Lung (tissue), 12 donors: ENCODE results near the gene TFCP2L1. TPM values are rescaled to one million over a fixed set of nuclear protein-coding genes. Genes with fewer than 3 reads are reported as not detected.
"Not testable (repeated sequence)": the region's sequence is repeated elsewhere in the genome, so short reads cannot be mapped to it uniquely, and the experiment has no call there.

Experiments
- ATAC-seq: fragments of 200-7000 bp; cut with Tn5 transposase; one replicate; pipeline ENCODE4 v1.9.1; 2020; ENCODE audit warnings: moderate number of reproducible peaks; ENCODE audit not compliant: insufficient read depth, low FRiP score
- DNase-seq, 3 donors: peaks; one replicate each; pipeline ENCODE4 v3.0.0-alpha.2; 2013 to 2017
- H3K27ac ChIP-seq, 2 donors: one replicate each; pipeline ENCODE4 v1.5.1; 2013; ENCODE audit warnings: mild to moderate bottlenecking in 2 of 2, moderate library complexity in 2 of 2, control low read depth in 1 of 2, inconsistent platforms in 1 of 2, low read depth in 1 of 2, low read length in 1 of 2
- H3K27me3 ChIP-seq, 3 donors: one replicate each; pipeline ENCODE4 v1.5.1; 2013; ENCODE audit warnings: low read length in 2 of 3; ENCODE audit not compliant: control insufficient read depth in 3 of 3, insufficient read depth in 3 of 3
- H3K36me3 ChIP-seq, 4 donors: one replicate each; pipeline ENCODE4 v1.5.1; 2013; ENCODE audit warnings: low read length in 4 of 4, mild to moderate bottlenecking in 1 of 4, moderate library complexity in 1 of 4; ENCODE audit not compliant: control insufficient read depth in 4 of 4, insufficient read depth in 4 of 4
- H3K4me1 ChIP-seq, 5 donors: one replicate each; pipeline ENCODE4 v1.5.1; 2013; ENCODE audit warnings: low read length in 5 of 5, mild to moderate bottlenecking in 2 of 5, moderate library complexity in 1 of 5; ENCODE audit not compliant: control insufficient read depth in 5 of 5, insufficient read depth in 5 of 5
- H3K4me3 ChIP-seq: one replicate; pipeline ENCODE4 v1.5.1; 2013; ENCODE audit warnings: mild to moderate bottlenecking, control low read depth, moderate library complexity
- H3K9ac ChIP-seq, 2 donors: one replicate each; pipeline ENCODE4 v1.5.1; 2013; ENCODE audit warnings: low read length in 2 of 2, control low read depth in 1 of 2; ENCODE audit not compliant: insufficient read depth in 1 of 2
- H3K9me3 ChIP-seq, 4 donors: one replicate each; pipeline ENCODE4 v1.5.1; 2013; ENCODE audit warnings: low read length in 3 of 4, mild to moderate bottlenecking in 1 of 4, moderate library complexity in 1 of 4; ENCODE audit not compliant: control insufficient read depth in 4 of 4, insufficient read depth in 3 of 4
- whole genome bisulfite sequencing, 2 donors: extraction: QIAGEN DNeasy Blood & Tissue Kit; methylation state at CpG; one replicate each; pipeline ENCODE4 v1.1.7; 2013; 5-methylcytosine and 5-hydroxymethylcytosine counted together
- polyA plus RNA-seq, 2 donors: library from polyadenylated mRNA; stranded (reverse); fragments of 200-250 nt; gene quantifications; one replicate each; pipeline ENCODE4 v1.2.1, GENCODE V29; 2013
- total RNA-seq, 2 donors: library from RNA; depleted of rRNA in 1 of 2; stranded (reverse); fragments of >200 nt in 1 of 2; gene quantifications; one replicate each; pipeline ENCODE4 v1.2.1, GENCODE V29; 2014 to 2021
- TF ChIP-seq, protein P1 (sequence below): IDR thresholded peaks from 2 replicates; pipeline ENCODE4 v1.5.1; 2012; ENCODE audit warnings: mild to moderate bottlenecking; ENCODE audit errors: control extremely low read depth, extremely low read depth
- donor health status: control.
- donor health status: control.
- donor health status: Bipolar disorder and iron deficiency.
- donor health status: healthy.
- donor health status: DM: yes; HTN: yes; CAD: no.

TFCP2L1 gene
- total and polyA plus RNA-seq, 4 donors = 2.8 to 36.1 (median 6.7) TPM

GRCh38 chr2:121303531-121304263, 18.7 kb upstream of the TFCP2L1 start:
- peaks cover 0 to 16% (median 0%) of the 10 kb centered on the region in 5 donors for H3K4me1 ChIP-seq
- no peak overlapping the region for H3K9ac ChIP-seq
- 3 to 8% methylated on average over 2 of the region's 2 CpGs for WGBS, 2 donors
- no peak overlapping the region for H3K4me3 ChIP-seq
- TF ChIP-seq, protein P1, sequence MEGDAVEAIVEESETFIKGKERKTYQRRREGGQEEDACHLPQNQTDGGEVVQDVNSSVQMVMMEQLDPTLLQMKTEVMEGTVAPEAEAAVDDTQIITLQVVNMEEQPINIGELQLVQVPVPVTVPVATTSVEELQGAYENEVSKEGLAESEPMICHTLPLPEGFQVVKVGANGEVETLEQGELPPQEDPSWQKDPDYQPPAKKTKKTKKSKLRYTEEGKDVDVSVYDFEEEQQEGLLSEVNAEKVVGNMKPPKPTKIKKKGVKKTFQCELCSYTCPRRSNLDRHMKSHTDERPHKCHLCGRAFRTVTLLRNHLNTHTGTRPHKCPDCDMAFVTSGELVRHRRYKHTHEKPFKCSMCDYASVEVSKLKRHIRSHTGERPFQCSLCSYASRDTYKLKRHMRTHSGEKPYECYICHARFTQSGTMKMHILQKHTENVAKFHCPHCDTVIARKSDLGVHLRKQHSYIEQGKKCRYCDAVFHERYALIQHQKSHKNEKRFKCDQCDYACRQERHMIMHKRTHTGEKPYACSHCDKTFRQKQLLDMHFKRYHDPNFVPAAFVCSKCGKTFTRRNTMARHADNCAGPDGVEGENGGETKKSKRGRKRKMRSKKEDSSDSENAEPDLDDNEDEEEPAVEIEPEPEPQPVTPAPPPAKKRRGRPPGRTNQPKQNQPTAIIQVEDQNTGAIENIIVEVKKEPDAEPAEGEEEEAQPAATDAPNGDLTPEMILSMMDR = no peak
- H3K9me3 ChIP-seq = peaks cover 0 to 3% (median under 1%) of the 10 kb centered on the region in 4 donors
- no peaks in the 10 kb centered on the region for H3K36me3 ChIP-seq
- DNase-seq (peak in 2 of 3 donors; percentile 31 to 50), ATAC-seq (no peak)
- H3K27ac ChIP-seq = no peak overlapping the region
- H3K27me3 ChIP-seq = no peaks in the 10 kb centered on the region

DNA sequence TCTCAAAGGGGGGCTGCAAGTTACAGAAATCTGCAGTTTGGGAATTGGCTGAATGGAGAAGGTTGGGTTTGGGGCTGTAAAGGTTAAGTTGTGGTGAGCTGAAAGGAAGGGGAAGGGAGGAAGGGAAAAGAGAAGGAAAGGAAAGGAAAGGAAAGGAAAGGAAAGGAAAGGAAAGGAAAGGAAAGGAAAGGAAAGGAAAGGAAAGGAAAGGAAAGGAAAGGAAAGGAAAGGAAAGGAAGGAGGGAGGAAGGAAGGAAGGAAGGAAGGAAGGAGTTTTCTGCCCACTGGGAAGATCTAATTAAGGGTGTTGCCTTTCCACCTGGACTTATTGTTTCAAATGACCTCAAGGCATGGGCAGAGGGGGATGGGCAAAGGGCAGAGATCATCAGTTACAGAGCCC, 16.2 kb upstream of the TFCP2L1 start:
- not testable (repeated sequence) for H3K27me3 ChIP-seq, ATAC-seq, H3K36me3 ChIP-seq, H3K9me3 ChIP-seq, DNase-seq, H3K4me3 ChIP-seq, H3K9ac ChIP-seq, H3K27ac ChIP-seq
- H3K4me1 ChIP-seq = peaks cover 0 to 16% (median 0%) of the 10 kb centered on the region in 5 donors

DNA sequence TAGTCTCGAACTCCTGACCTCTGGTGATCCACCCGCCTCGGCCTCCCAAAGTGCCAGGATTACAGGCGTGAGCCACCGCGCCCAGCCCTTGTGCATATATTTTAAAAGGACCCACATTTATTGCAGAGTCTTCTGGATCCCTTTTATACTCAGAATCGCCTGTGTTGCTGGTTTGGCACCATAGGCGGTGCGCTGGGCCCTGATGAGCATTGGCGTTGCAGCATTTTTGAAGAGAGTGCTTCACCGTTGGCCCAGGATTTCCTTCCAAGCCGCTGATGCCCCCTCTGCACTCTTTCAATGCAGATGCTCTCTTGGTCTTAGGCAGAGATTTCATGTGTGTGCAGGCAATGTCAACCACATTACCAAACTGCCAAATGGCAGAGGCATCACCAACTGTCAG, 13.5 kb upstream of the TFCP2L1 start:
- H3K27ac ChIP-seq = no peak overlapping the region
- DNase-seq (no peak), ATAC-seq (no peak)
- peaks cover 0 to 5% (median 1%) of the 10 kb centered on the region in 4 donors for H3K9me3 ChIP-seq
- WGBS, 2 donors = 93 to 96% methylated on average over 12 of the region's 12 CpGs
- no peak overlapping the region for H3K9ac ChIP-seq
- H3K36me3 ChIP-seq = no peaks in the 10 kb centered on the region
- TF ChIP-seq, protein P1 = no peak
- H3K27me3 ChIP-seq = no peaks in the 10 kb centered on the region
- no peak overlapping the region for H3K4me3 ChIP-seq
- H3K4me1 ChIP-seq = peaks cover 0 to 4% (median 0%) of the 10 kb centered on the region in 5 donors

DNA sequence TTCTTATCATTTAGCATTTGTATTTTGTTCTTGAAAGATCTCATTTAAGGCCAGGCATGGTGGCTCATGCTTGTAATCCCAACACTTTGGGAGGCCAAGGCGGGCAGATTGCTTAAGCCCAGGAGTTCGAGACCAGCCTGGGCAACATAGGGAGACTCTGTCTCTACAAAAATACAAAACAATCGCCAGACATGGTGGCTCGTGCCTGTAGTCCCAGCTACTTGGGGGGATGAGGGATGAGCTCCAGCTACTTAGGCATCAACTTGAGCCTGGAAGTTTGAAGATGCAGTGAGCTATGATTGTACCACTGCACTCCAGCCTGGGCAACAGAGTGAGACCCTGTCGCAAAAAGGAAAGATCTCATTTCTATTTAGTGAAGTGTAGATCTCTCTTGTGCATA, 12.9 kb upstream of the TFCP2L1 start:
- H3K27ac ChIP-seq, H3K4me3 ChIP-seq, H3K9ac ChIP-seq, H3K4me1 ChIP-seq, ATAC-seq, H3K36me3 ChIP-seq, H3K27me3 ChIP-seq, DNase-seq, H3K9me3 ChIP-seq: not testable (repeated sequence)
- 88 to 95% methylated on average over 5 of the region's 5 CpGs for WGBS, 2 donors
